HepG2 (cell line): ENCODE results near the gene WTAP. TPM values are rescaled to one million over a fixed set of nuclear protein-coding genes. Genes with fewer than 3 reads are reported as not detected.

Experiments used
- CBFB ChIP-seq: sonication (generic); formaldehyde crosslinking; IDR thresholded peaks from 2 replicates; pipeline ENCODE4 v1.4.0; 2020; ENCODE audit warnings: missing genetic modification reagents
- ERF ChIP-seq: IDR thresholded peaks from 2 replicates; pipeline ENCODE4 v1.6.1; 2018; ENCODE audit warnings: missing biosample characterization, missing genetic modification reagents
- HDAC2 ChIP-seq: sonication (generic); formaldehyde crosslinking; IDR thresholded peaks from 2 replicates; pipeline ENCODE4 v1.4.0; 2020; ENCODE audit warnings: missing genetic modification reagents
- NFIB ChIP-seq: sonication (generic); formaldehyde crosslinking; IDR thresholded peaks from 2 replicates; pipeline ENCODE4 v1.9.0; 2021; ENCODE audit warnings: missing genetic modification reagents, mild to moderate bottlenecking, borderline replicate concordance
- NKX3-1 ChIP-seq: sonication (generic); formaldehyde crosslinking; IDR thresholded peaks from 2 replicates; pipeline ENCODE4 v1.5.0; 2020; ENCODE audit warnings: missing genetic modification reagents
- RBAK ChIP-seq: sonication (generic); formaldehyde crosslinking; IDR thresholded peaks from 2 replicates; pipeline ENCODE4 v1.5.1; 2020; ENCODE audit warnings: mild to moderate bottlenecking, missing genetic modification reagents
- SNAPC4 ChIP-seq: sonication (generic); formaldehyde crosslinking; IDR thresholded peaks from 2 replicates; pipeline ENCODE4 v1.4.0; 2020; ENCODE audit warnings: mild to moderate bottlenecking, missing genetic modification reagents
- U2AF2 ChIP-seq: fragments of 200-400 bp; formaldehyde crosslinking; IDR thresholded peaks from 2 replicates; pipeline ENCODE4 v1.6.1; 2017; ENCODE audit warnings: low read depth, mild to moderate bottlenecking, low read length
- ZNF570 ChIP-seq: sonication (generic); formaldehyde crosslinking; IDR thresholded peaks from 2 replicates; pipeline ENCODE4 v1.4.0; 2020; ENCODE audit warnings: mild to moderate bottlenecking, missing genetic modification reagents, borderline replicate concordance
- ZNF747 ChIP-seq: sonication (generic); formaldehyde crosslinking; IDR thresholded peaks from 2 replicates; pipeline ENCODE4 v1.8.1; 2023; ENCODE audit warnings: missing genetic modification reagents, mild to moderate bottlenecking, borderline replicate concordance
- ZNF773 ChIP-seq: sonication (generic); formaldehyde crosslinking; IDR thresholded peaks from 2 replicates; pipeline ENCODE4 v1.4.0; 2020; ENCODE audit warnings: missing genetic modification reagents, borderline replicate concordance
- ZSCAN21 ChIP-seq: sonication (generic); formaldehyde crosslinking; IDR thresholded peaks from 2 replicates; pipeline ENCODE4 v1.8.0; 2022; ENCODE audit warnings: mild to moderate bottlenecking, missing genetic modification reagents, moderate library complexity, borderline replicate concordance
- polyA plus RNA-seq, 8 experiments: library from polyadenylated mRNA; depleted of rRNA in 3 of 8; stranded (reverse) in 7 of 8; unstranded in 1 of 8; fragments of >200 nt; fragmentation: Illumina TruSeq in 4 of 8; extraction: Trizol in 4 of 8; gene quantifications; 2 replicates each; pipeline versions ENCODE4 v1.2.1 to v1.2.3, GENCODE V29; 2011 to 2016; ENCODE audit warnings: low read depth in 4 of 8, missing spikeins in 1 of 8, mixed read lengths in 1 of 8; ENCODE audit not compliant: insufficient read depth in 1 of 8
- total RNA-seq, 5 experiments: library from RNA; depleted of rRNA; stranded (reverse); fragments of >200 nt; fragmentation: Illumina TruSeq; extraction: Trizol; gene quantifications; 2 replicates each; pipeline ENCODE4 v1.2.3, GENCODE V29; 2016; ENCODE audit warnings: low read depth in 1 of 5
- TF ChIP-seq, protein P1 (sequence below): sonication (generic); IDR thresholded peaks from 2 replicates; pipeline ENCODE4 v1.6.1; 2016; ENCODE audit warnings: low read depth, borderline replicate concordance
- TF ChIP-seq, protein P2 (sequence below): conservative IDR thresholded peaks from 2 replicates; pipeline ENCODE4 v1.6.1; 2018; ENCODE audit warnings: missing genetic modification reagents
- TF ChIP-seq, protein P3 (sequence below): sonication (generic); formaldehyde crosslinking; IDR thresholded peaks from 2 replicates; pipeline ENCODE4 v1.5.1; 2020; ENCODE audit warnings: missing genetic modification reagents, mild to moderate bottlenecking, borderline replicate concordance

The WTAP gene
- total and polyA plus RNA-seq, 2 of the 13 experiments (the other 11 are each of a cell fraction or from before 2014, with no cell fraction given) = 31.6 to 167 TPM

DNA sequence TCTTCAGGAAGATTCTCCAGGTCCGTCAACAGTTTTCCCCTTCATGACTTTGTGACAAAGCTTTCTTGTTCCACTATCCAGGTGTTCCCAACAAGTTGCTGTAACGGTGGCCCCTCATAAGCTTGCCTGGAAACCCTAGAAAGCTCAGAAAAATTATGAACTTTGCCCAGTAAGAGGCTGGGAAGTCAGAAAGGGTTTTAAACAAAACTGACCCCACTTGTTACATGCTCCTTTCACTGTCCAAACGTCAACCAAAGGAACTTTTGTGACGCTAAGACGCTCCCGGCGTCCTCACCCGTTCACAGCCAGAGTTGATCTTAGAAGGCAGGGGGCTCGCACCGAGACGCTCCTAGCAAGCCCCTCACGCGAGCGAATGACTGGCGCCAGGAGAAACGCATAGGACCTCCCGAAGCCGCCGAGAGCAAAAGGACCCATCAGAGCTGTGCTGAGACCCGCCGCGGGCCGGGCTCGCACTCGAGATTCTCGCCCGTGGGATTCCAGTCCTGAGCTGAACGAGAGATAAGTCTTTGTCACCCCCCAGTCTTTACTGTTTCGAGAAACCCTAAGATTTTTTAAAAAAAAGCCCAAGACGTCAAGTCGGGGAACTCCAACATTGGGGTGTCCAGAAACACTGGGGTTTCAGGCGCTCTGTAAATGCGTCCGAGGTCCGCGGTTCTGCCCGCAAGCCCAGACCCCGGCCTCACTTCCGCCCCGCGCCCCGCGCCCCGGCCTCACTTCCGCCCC, 34.0 kb downstream of the WTAP start (continued):
- TF ChIP-seq, protein P1, sequence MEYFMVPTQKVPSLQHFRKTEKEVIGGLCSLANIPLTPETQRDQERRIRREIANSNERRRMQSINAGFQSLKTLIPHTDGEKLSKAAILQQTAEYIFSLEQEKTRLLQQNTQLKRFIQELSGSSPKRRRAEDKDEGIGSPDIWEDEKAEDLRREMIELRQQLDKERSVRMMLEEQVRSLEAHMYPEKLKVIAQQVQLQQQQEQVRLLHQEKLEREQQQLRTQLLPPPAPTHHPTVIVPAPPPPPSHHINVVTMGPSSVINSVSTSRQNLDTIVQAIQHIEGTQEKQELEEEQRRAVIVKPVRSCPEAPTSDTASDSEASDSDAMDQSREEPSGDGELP = no peak
- no peak for TF ChIP-seq RBAK (CRISPR knock-in tag)
- no peak for TF ChIP-seq NFIB (CRISPR knock-in tag)
- TF ChIP-seq ERF (CRISPR knock-in tag) = no peak
- TF ChIP-seq SNAPC4 = peak; percentile 26; the same call in 1 of the 2 replicates
- peak; percentile 19; the same call in 1 of the 2 replicates for TF ChIP-seq NKX3-1 (CRISPR knock-in tag)
- no peak for TF ChIP-seq ZNF747
- TF ChIP-seq ZNF570 (CRISPR knock-in tag) = no peak
- TF ChIP-seq, protein P2, sequence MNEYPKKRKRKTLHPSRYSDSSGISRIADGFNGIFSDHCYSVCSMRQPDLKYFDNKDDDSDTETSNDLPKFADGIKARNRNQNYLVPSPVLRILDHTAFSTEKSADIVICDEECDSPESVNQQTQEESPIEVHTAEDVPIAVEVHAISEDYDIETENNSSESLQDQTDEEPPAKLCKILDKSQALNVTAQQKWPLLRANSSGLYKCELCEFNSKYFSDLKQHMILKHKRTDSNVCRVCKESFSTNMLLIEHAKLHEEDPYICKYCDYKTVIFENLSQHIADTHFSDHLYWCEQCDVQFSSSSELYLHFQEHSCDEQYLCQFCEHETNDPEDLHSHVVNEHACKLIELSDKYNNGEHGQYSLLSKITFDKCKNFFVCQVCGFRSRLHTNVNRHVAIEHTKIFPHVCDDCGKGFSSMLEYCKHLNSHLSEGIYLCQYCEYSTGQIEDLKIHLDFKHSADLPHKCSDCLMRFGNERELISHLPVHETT (CRISPR knock-in tag) = peak; percentile 0; the same call in 1 of the 2 replicates
- no peak for TF ChIP-seq ZNF773 (CRISPR knock-in tag)
- TF ChIP-seq, protein P3, sequence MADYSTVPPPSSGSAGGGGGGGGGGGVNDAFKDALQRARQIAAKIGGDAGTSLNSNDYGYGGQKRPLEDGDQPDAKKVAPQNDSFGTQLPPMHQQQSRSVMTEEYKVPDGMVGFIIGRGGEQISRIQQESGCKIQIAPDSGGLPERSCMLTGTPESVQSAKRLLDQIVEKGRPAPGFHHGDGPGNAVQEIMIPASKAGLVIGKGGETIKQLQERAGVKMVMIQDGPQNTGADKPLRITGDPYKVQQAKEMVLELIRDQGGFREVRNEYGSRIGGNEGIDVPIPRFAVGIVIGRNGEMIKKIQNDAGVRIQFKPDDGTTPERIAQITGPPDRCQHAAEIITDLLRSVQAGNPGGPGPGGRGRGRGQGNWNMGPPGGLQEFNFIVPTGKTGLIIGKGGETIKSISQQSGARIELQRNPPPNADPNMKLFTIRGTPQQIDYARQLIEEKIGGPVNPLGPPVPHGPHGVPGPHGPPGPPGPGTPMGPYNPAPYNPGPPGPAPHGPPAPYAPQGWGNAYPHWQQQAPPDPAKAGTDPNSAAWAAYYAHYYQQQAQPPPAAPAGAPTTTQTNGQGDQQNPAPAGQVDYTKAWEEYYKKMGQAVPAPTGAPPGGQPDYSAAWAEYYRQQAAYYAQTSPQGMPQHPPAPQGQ (CRISPR knock-in tag) = no peak
- no peak for TF ChIP-seq U2AF2
- TF ChIP-seq CBFB (CRISPR knock-in tag) = no peak
- TF ChIP-seq HDAC2 (CRISPR knock-in tag) = no peak
- no peak for TF ChIP-seq ZSCAN21 (CRISPR knock-in tag)
